SK-N-SH (cell line): ENCODE measurements around the gene CCDC178. TPM values are rescaled to one million over a fixed set of nuclear protein-coding genes. Genes with fewer than 3 reads are reported as not detected.
"Not testable (repeated sequence)": the region's sequence is repeated elsewhere in the genome, so short reads cannot be mapped to it uniquely, and the experiment has no call there.

Experiments used
- CTCF ChIA-PET: fragments of 300-600, 350-600 bp; formaldehyde crosslinking; extraction: SDS; loops from one replicate; lab custom pipeline; 2021; lab: Yijun Ruan, JAX
- POLR2A ChIA-PET: fragments of 350-600 bp; sonication (Branson Sonifier 250); formaldehyde crosslinking; extraction: SDS; loops from one replicate; lab custom pipeline; 2020; ENCODE audit warnings: antibody characterized with exemption, inconsistent platforms; lab: Yijun Ruan, JAX
- DNase-seq: peaks from one replicate; pipeline ENCODE4 v3.0.0; 2012
- H2AFZ ChIP-seq: fragments of 200-600 bp; sonication (generic); 2 replicates; pipeline ENCODE4 v1.8.1; 2016; ENCODE audit warnings: antibody characterized with exemption, mild to moderate bottlenecking, low read depth
- H3F3A ChIP-seq: fragments of 200-600 bp; sonication (generic); replicated peaks from 2 replicates; pipeline ENCODE3; 2016; ENCODE audit warnings: antibody characterized with exemption, mild to moderate bottlenecking; ENCODE audit not compliant: insufficient read depth
- H3K27ac ChIP-seq, 2 experiments: fragments of 200-500 bp in 1 of 2; fragments of 200-600 bp in 1 of 2; sonication (Bioruptor generic) in 1 of 2; sonication (generic), shearing (Covaris generic) in 1 of 2; 2 replicates each; pipeline versions ENCODE4 v1.5.1 to v1.6.1; 2014 to 2016; ENCODE audit warnings: low read depth in 2 of 2, inconsistent platforms in 1 of 2, low read length in 1 of 2, mild to moderate bottlenecking in 1 of 2, mixed read lengths in 1 of 2
- H3K27me3 ChIP-seq: fragments of 200-600 bp; sonication (generic), shearing (Covaris generic); 2 replicates; pipeline ENCODE4 v1.6.1; 2016; ENCODE audit warnings: mixed run types; ENCODE audit not compliant: insufficient read depth
- H3K36me3 ChIP-seq, 2 experiments: fragments of 200-500 bp in 1 of 2; fragments of 200-600 bp in 1 of 2; sonication (Bioruptor generic) in 1 of 2; sonication (generic) in 1 of 2; replicated peaks in 1 of 2; 2 replicates each; pipeline versions ENCODE3 to v1.5.1; 2014 to 2016; ENCODE audit warnings: low read length in 1 of 2, mild to moderate bottlenecking in 1 of 2; ENCODE audit not compliant: insufficient read depth in 2 of 2, control insufficient read depth in 1 of 2
- H3K4me1 ChIP-seq, 2 experiments: fragments of 200-500 bp in 1 of 2; fragments of 200-600 bp in 1 of 2; sonication (Bioruptor generic) in 1 of 2; sonication (generic), shearing (Covaris generic) in 1 of 2; 2 replicates each; pipeline versions ENCODE4 v1.5.1 to v1.6.1; 2014 to 2016; ENCODE audit warnings: low read depth in 1 of 2, low read length in 1 of 2, mixed run types in 1 of 2; ENCODE audit not compliant: insufficient read depth in 2 of 2, control insufficient read depth in 1 of 2
- H3K4me2 ChIP-seq: fragments of 200-600 bp; sonication (generic), shearing (Covaris generic); 2 replicates; pipeline ENCODE4 v1.6.1; 2017; ENCODE audit warnings: mixed run types
- H3K4me3 ChIP-seq, 2 experiments: fragments of 200-500 bp in 1 of 2; fragments of 200-600 bp in 1 of 2; sonication (Bioruptor generic) in 1 of 2; sonication (generic), shearing (Covaris generic) in 1 of 2; 2 replicates each; pipeline versions ENCODE4 v1.5.1 to v1.8.1; 2014 to 2016; ENCODE audit warnings: low read depth in 2 of 2, inconsistent platforms in 1 of 2, low read length in 1 of 2, mild to moderate bottlenecking in 1 of 2, mixed read lengths in 1 of 2, moderate library complexity in 1 of 2
- H3K79me2 ChIP-seq: fragments of 200-600 bp; sonication (generic); 2 replicates; pipeline ENCODE4 v1.8.1; 2017; ENCODE audit warnings: mild to moderate bottlenecking; ENCODE audit not compliant: insufficient read depth
- H3K9ac ChIP-seq: fragments of 200-600 bp; sonication (generic); 2 replicates; pipeline ENCODE4 v1.6.1; 2017; ENCODE audit warnings: mixed run types
- H3K9me2 ChIP-seq: fragments of 200-600 bp; sonication (generic); 2 replicates; pipeline ENCODE4 v1.6.1; 2017; ENCODE audit warnings: mixed run types
- H3K9me3 ChIP-seq: fragments of 200-600 bp; sonication (generic); 2 replicates; pipeline ENCODE4 v1.6.1; 2017; ENCODE audit warnings: mixed run types, mild to moderate bottlenecking, moderate library complexity
- H4K20me1 ChIP-seq: fragments of 200-600 bp; sonication (generic); 2 replicates; pipeline ENCODE4 v1.6.1; 2017; ENCODE audit warnings: mild to moderate bottlenecking, mixed run types; ENCODE audit not compliant: insufficient read depth
- CHD2 ChIP-seq: fragments of 150-350 bp; IDR thresholded peaks from 2 replicates; pipeline ENCODE4 v1.6.1; 2018; ENCODE audit warnings: low read length; ENCODE audit not compliant: partially characterized antibody
- EZH2phosphoT487 ChIP-seq: fragments of 200-600 bp; sonication (generic); IDR thresholded peaks from 2 replicates; pipeline ENCODE4 v1.6.1; 2017; ENCODE audit warnings: low read depth, mixed run types, mild to moderate bottlenecking, antibody characterized with exemption, moderate library complexity, borderline replicate concordance
- FOXM1 ChIP-seq: IDR thresholded peaks from 2 replicates; pipeline ENCODE4 v1.4.0; 2012; ENCODE audit warnings: low read depth, mild to moderate bottlenecking
- GABPA ChIP-seq: IDR thresholded peaks from 2 replicates; pipeline ENCODE4 v1.4.0; 2012; ENCODE audit warnings: low read depth, mild to moderate bottlenecking
- JUND ChIP-seq: IDR thresholded peaks from 2 replicates; pipeline ENCODE4 v1.4.0; 2012
- NRF1 ChIP-seq: IDR thresholded peaks from 2 replicates; pipeline ENCODE4 v1.6.1; 2012; ENCODE audit warnings: low read depth, mild to moderate bottlenecking, low read length
- RAD21 ChIP-seq: IDR thresholded peaks from 2 replicates; pipeline ENCODE4 v1.6.1; 2012; ENCODE audit warnings: mild to moderate bottlenecking, low read length
- RCOR1 ChIP-seq: fragments of 150-350 bp; IDR thresholded peaks from 2 replicates; pipeline ENCODE4 v1.6.1; 2017; ENCODE audit warnings: antibody characterized with exemption, low read length
- RXRA ChIP-seq: IDR thresholded peaks from 2 replicates; pipeline ENCODE4 v1.4.0; 2012; ENCODE audit warnings: low read depth, mild to moderate bottlenecking, borderline replicate concordance
- TAF1 ChIP-seq: IDR thresholded peaks from 2 replicates; pipeline ENCODE4 v1.6.1; 2012; ENCODE audit warnings: low read depth, mild to moderate bottlenecking, low read length, moderate library complexity, borderline replicate concordance
- TEAD4 ChIP-seq: IDR thresholded peaks from 2 replicates; pipeline ENCODE4 v1.4.0; 2012; ENCODE audit warnings: mild to moderate bottlenecking, borderline replicate concordance; ENCODE audit not compliant: insufficient read depth
- WGBS: methylation state at CpG from one replicate; pipeline ENCODE4 v1.1.6; 2017; ENCODE audit warnings: low lambda C conversion rate; 5-methylcytosine and 5-hydroxymethylcytosine counted together
- polyA plus RNA-seq, 3 experiments: library from polyadenylated mRNA; depleted of rRNA; stranded (reverse); fragments of >200 nt; gene quantifications; 2 replicates each; pipeline ENCODE4 v1.2.3, GENCODE V29; 2012
- TF ChIP-seq, protein P1 (sequence below): IDR thresholded peaks from 2 replicates; pipeline ENCODE4 v1.4.0; 2012; ENCODE audit warnings: low read depth, borderline replicate concordance
- TF ChIP-seq, protein P2 (sequence below): fragments of 150-350 bp; IDR thresholded peaks from 2 replicates; pipeline ENCODE4 v1.6.1; 2016; ENCODE audit warnings: mild to moderate bottlenecking, low read depth, low read length
- TF ChIP-seq, protein P3 (sequence below): IDR thresholded peaks from 2 replicates; pipeline ENCODE4; 2012

The CCDC178 gene
- polyA plus RNA-seq, 1 of the 3 experiments (the other 2 are of a cell fraction): not detected

DNA sequence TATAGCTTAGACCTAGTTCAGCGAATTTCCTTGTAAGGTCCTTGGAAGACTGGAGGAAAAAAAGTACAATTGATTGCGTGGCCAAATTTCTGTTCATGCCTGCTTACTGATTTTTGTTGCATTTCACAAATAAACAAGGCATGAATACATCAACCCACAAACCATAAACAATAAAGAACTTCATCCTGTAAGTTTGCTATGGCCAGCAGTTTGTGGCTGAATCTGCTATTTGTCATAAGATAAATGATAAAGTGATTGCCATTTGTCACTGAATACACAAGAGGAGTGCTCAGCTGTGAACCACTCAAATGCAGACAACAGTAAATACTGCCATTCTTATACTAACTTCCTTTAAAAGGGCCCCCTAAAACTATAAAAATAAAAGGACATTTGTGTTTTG is 259.5 kb downstream of the CCDC178 start:
- no peak overlapping the region for H3K4me2 ChIP-seq
- WGBS: 21% methylated on average over 2 of the region's 2 CpGs
- TF ChIP-seq, protein P1, sequence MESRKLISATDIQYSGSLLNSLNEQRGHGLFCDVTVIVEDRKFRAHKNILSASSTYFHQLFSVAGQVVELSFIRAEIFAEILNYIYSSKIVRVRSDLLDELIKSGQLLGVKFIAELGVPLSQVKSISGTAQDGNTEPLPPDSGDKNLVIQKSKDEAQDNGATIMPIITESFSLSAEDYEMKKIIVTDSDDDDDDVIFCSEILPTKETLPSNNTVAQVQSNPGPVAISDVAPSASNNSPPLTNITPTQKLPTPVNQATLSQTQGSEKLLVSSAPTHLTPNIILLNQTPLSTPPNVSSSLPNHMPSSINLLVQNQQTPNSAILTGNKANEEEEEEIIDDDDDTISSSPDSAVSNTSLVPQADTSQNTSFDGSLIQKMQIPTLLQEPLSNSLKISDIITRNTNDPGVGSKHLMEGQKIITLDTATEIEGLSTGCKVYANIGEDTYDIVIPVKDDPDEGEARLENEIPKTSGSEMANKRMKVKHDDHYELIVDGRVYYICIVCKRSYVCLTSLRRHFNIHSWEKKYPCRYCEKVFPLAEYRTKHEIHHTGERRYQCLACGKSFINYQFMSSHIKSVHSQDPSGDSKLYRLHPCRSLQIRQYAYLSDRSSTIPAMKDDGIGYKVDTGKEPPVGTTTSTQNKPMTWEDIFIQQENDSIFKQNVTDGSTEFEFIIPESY: no peak
- TF ChIP-seq, protein P2, sequence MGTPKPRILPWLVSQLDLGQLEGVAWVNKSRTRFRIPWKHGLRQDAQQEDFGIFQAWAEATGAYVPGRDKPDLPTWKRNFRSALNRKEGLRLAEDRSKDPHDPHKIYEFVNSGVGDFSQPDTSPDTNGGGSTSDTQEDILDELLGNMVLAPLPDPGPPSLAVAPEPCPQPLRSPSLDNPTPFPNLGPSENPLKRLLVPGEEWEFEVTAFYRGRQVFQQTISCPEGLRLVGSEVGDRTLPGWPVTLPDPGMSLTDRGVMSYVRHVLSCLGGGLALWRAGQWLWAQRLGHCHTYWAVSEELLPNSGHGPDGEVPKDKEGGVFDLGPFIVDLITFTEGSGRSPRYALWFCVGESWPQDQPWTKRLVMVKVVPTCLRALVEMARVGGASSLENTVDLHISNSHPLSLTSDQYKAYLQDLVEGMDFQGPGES: no peak
- no peak for TF ChIP-seq FOXM1
- no peak for TF ChIP-seq CHD2
- TF ChIP-seq NRF1: no peak
- no peak for TF ChIP-seq RCOR1
- H3K27ac ChIP-seq: no peak overlapping the region
- no peaks in the 10 kb centered on the region for H3K27me3 ChIP-seq
- ChIA-PET CTCF (interaction anchor here (1.0 kb wide), 1 partner anchor 51 kb away, joined by 3 read pairs; no protein-coding TSS in a partner anchor), POLR2A (no interaction called here)
- no peaks in the 10 kb centered on the region for H3K9me3 ChIP-seq
- no peaks in the 10 kb centered on the region for H3K79me2 ChIP-seq
- no peak overlapping the region for H3K4me3 ChIP-seq
- DNase-seq: no peak
- no peaks in the 10 kb centered on the region for H3K4me1 ChIP-seq
- H3K9ac ChIP-seq: no peak overlapping the region
- H3K36me3 ChIP-seq: no peaks in the 10 kb centered on the region
- no peaks in the 10 kb centered on the region for H4K20me1 ChIP-seq
- H3F3A ChIP-seq: no peaks in the 10 kb centered on the region
- H3K9me2 ChIP-seq: no peaks in the 10 kb centered on the region
- H2AFZ ChIP-seq: 0 out of 2 replicates have a peak overlapping the region, but pooled peaks have one; percentile 11

DNA sequence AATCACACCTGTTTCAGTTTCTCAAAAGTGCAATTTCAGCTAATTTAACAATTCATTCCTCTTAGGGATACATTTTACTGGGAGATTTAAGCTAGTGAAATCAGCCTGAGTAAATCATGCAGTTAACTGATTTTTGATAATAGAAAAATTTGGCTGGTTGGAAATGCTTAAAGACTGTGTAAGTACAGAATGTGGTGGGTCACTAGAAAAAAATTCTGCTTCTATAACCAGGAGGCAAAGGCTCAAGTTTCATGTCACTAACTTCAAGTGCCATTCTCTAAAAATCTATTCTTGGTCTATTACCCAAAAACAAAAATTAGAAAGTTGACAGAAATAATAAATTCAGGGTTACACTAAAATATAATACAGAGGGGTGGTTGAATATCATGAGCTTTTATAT is 271.3 kb downstream of the CCDC178 start:
- TF ChIP-seq TAF1: no peak
- no peak for TF ChIP-seq GABPA
- TF ChIP-seq, protein P3, sequence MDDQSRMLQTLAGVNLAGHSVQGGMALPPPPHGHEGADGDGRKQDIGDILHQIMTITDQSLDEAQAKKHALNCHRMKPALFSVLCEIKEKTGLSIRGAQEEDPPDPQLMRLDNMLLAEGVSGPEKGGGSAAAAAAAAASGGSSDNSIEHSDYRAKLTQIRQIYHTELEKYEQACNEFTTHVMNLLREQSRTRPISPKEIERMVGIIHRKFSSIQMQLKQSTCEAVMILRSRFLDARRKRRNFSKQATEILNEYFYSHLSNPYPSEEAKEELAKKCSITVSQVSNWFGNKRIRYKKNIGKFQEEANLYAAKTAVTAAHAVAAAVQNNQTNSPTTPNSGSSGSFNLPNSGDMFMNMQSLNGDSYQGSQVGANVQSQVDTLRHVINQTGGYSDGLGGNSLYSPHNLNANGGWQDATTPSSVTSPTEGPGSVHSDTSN: no peak
- TF ChIP-seq RXRA: no peak
- TF ChIP-seq FOXM1: no peak
- no peak for TF ChIP-seq RAD21
- no peak for TF ChIP-seq EZH2phosphoT487
- no peak for TF ChIP-seq JUND
- TF ChIP-seq TEAD4: no peak
- TF ChIP-seq, all 33 proteins: peak for 0
- Histone ChIP-seq H4K20me1 (no peaks in the 10 kb centered on the region), H3K4me1 (no peaks in the 10 kb centered on the region), H2AFZ (no peak overlapping the region), H3K4me2 (no peak overlapping the region), H3F3A (no peaks in the 10 kb centered on the region), H3K27ac (no peak overlapping the region), H3K79me2 (no peaks in the 10 kb centered on the region), H3K27me3 (no peaks in the 10 kb centered on the region; the same call in 1 of the 2 replicates), H3K9me2 (no peaks in the 10 kb centered on the region), H3K9me3 (no peaks in the 10 kb centered on the region), H3K9ac (no peak overlapping the region), H3K4me3 (no peak overlapping the region), H3K36me3 (no peaks in the 10 kb centered on the region)
- CTCF ChIA-PET: interaction anchor here (1.1 kb wide), 1 partner anchor 63 kb away, joined by 3 read pairs; no protein-coding TSS in a partner anchor
- no peak for DNase-seq
- POLR2A ChIA-PET: no interaction called here

DNA sequence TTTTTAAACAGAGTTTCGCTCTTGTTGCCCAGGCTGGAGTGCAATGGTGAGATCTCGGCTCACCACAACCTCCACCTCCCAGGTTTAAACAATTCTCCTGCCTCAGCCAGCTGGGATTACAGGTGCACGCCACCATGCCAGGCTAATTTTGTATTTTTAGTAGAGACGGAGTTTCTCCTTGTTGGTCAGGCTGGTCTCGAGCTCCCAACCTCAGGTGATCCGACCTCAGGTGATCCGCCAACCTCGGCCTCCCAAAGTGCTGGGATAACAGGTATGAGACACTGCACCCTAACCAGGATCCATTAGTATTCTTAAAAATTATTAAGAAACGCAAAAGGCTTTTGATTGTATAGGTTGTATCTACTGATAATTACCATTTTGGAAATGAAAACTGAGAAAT is 276.4 kb downstream of the CCDC178 start:
- H3K4me2 ChIP-seq, H3K27me3 ChIP-seq, H3K4me1 ChIP-seq, H3K27ac ChIP-seq, H2AFZ ChIP-seq, H3F3A ChIP-seq, H3K36me3 ChIP-seq, H3K9me2 ChIP-seq, DNase-seq, H4K20me1 ChIP-seq, H3K9me3 ChIP-seq, H3K79me2 ChIP-seq, H3K4me3 ChIP-seq, POLR2A ChIA-PET, CTCF ChIA-PET, H3K9ac ChIP-seq: not testable (repeated sequence)
- 37% methylated on average over 9 of the region's 9 CpGs for whole genome bisulfite sequencing
